Measurements from ENCODE around the gene TRIM15.
"Not testable (repeated sequence)": the region's sequence is repeated elsewhere in the genome, so short reads cannot be mapped to it uniquely, and the experiment has no call there.

TRIM15 gene

GRCh38 chr6:30213667-30213956 is 50.3 kb downstream of the TRIM15 start:
- DNase-seq (ENCODE audit: low read depth): no peak
- no peak for TF ChIP-seq CTCF (IDR thresholded peaks at IDR 0.05; ENCODE audit: low read depth, low read length, missing control alignments)
- H3K4me3 ChIP-seq (ENCODE audit: low read depth, low read length): peak overlapping the region; percentile 91
- in situ Hi-C loops (cut with HindIII; ENCODE audit: low sequenced_read_pairs): no loop called here

- DNase-seq (ENCODE audit: low read depth): no peak
- in situ Hi-C loops (cut with HindIII; ENCODE audit: low sequenced_read_pairs): no loop called here
These were observed 50.8 kb downstream of the TRIM15 start for GRCh38 chr6:30213957-30214656.

GRCh38 chr6:30214657-30214982 is 51.3 kb downstream of the TRIM15 start:
- no peak for DNase-seq (ENCODE audit: low read depth)
- no peak for TF ChIP-seq CTCF (IDR thresholded peaks at IDR 0.05; ENCODE audit: low read depth, low read length, missing control alignments)
- H3K4me3 ChIP-seq (ENCODE audit: low read depth, low read length): peak overlapping the region; percentile 91
- in situ Hi-C loops (cut with HindIII; ENCODE audit: low sequenced_read_pairs): no loop called here

More at GRCh38 chr6:30213957-30214656, 50.8 kb downstream of the TRIM15 start:
- H3K4me3 ChIP-seq (ENCODE audit: low read depth, low read length): peak overlapping the region; percentile 91
- no peak for TF ChIP-seq CTCF (IDR thresholded peaks at IDR 0.05; ENCODE audit: low read depth, low read length, missing control alignments)

GRCh38 chr6:30216096-30216495 is 52.8 kb downstream of the TRIM15 start:
- no peak for DNase-seq (ENCODE audit: low read depth)
- TF ChIP-seq CTCF (IDR thresholded peaks at IDR 0.05; ENCODE audit: low read depth, low read length, missing control alignments): no peak
- in situ Hi-C loops (cut with HindIII; ENCODE audit: low sequenced_read_pairs): no loop called here
- no peak overlapping the region for H3K4me3 ChIP-seq (ENCODE audit: low read depth, low read length)

- peak; percentile 98 for TF ChIP-seq CTCF (IDR thresholded peaks at IDR 0.05; ENCODE audit: low read depth, low read length, missing control alignments)
- H3K4me3 ChIP-seq (ENCODE audit: low read depth, low read length): no peak overlapping the region
- no peak for DNase-seq (ENCODE audit: low read depth)
- in situ Hi-C loops (cut with HindIII; ENCODE audit: low sequenced_read_pairs): no loop called here
These were observed 55.9 kb downstream of the TRIM15 start for GRCh38 chr6:30219244-30219643.

GRCh38 chr6:30221395-30221794 is 58.0 kb downstream of the TRIM15 start:
- in situ Hi-C loops (cut with HindIII; ENCODE audit: low sequenced_read_pairs); H3K4me3 ChIP-seq (ENCODE audit: low read depth, low read length); DNase-seq (ENCODE audit: low read depth): not testable (repeated sequence)

GRCh38 chr6:30221956-30222355 is 58.6 kb downstream of the TRIM15 start:
- in situ Hi-C loops (cut with HindIII; ENCODE audit: low sequenced_read_pairs); DNase-seq (ENCODE audit: low read depth); H3K4me3 ChIP-seq (ENCODE audit: low read depth, low read length): not testable (repeated sequence)

Data from astrocyte of the cerebellum (primary cell).